Neural progenitor cell (in vitro differentiated cells): Measurements from ENCODE around the gene TNIP2. TPM values are rescaled to one million over a fixed set of nuclear protein-coding genes. Genes with fewer than 3 reads are reported as not detected.

ENCODE experiments used
- DNase-seq: peaks from one replicate; pipeline ENCODE4 v3.0.0-alpha.2; 2016; ENCODE audit warnings: low spot score
- H2AFZ ChIP-seq: fragments of 200-600 bp; sonication (generic); replicated peaks from 2 replicates; pipeline ENCODE4 v1.6.1; 2016; ENCODE audit warnings: antibody characterized with exemption
- H3F3A ChIP-seq: fragments of 200-600 bp; sonication (generic); 2 replicates; pipeline ENCODE4 v1.6.1; 2016; ENCODE audit warnings: antibody characterized with exemption, low read depth
- H3K27ac ChIP-seq: fragments of 200-600 bp; sonication (generic); 2 replicates; pipeline ENCODE4 v1.5.1; 2016; ENCODE audit warnings: mild to moderate bottlenecking
- H3K27me3 ChIP-seq: fragments of 200-600 bp; sonication (generic); 2 replicates; pipeline ENCODE4 v1.6.1; 2016; ENCODE audit warnings: mild to moderate bottlenecking, moderate library complexity
- H3K36me3 ChIP-seq: fragments of 200-600 bp; sonication (generic); 2 replicates; pipeline ENCODE4 v1.5.1; 2016
- H3K4me1 ChIP-seq: fragments of 200-600 bp; sonication (generic); 2 replicates; pipeline ENCODE4 v1.6.1; 2016; ENCODE audit warnings: mixed run types
- H3K4me2 ChIP-seq: fragments of 200-600 bp; sonication (generic); 2 replicates; pipeline ENCODE4 v1.6.1; 2016
- H3K4me3 ChIP-seq: fragments of 200-600 bp; sonication (generic); 2 replicates; pipeline ENCODE4 v1.5.1; 2016
- H3K79me2 ChIP-seq: fragments of 200-600 bp; sonication (generic); 2 replicates; pipeline ENCODE4 v1.6.1; 2016; ENCODE audit warnings: low read depth
- H3K9ac ChIP-seq: fragments of 200-600 bp; sonication (generic); 2 replicates; pipeline ENCODE4 v1.6.1; 2016
- H3K9me3 ChIP-seq: fragments of 200-600 bp; sonication (generic); 2 replicates; pipeline ENCODE4 v1.5.1; 2016; ENCODE audit warnings: low read depth
- H4K20me1 ChIP-seq: fragments of 200-600 bp; sonication (generic); 2 replicates; pipeline ENCODE4 v1.6.1; 2016; ENCODE audit warnings: low read depth
- H3K27ac Mint-ChIP-seq: 3 replicates; pipeline ENCODE4 v1.8.0; 2021; ENCODE audit warnings: mixed read lengths
- H3K27me3 Mint-ChIP-seq: 2 replicates; pipeline ENCODE4 v1.8.0; 2022; ENCODE audit warnings: low read depth, mild to moderate bottlenecking, inconsistent platforms, moderate library complexity, mixed read lengths; ENCODE audit not compliant: insufficient read depth
- H3K36me3 Mint-ChIP-seq: 3 replicates; pipeline ENCODE4 v1.8.0; 2021; ENCODE audit warnings: mixed read lengths
- H3K4me1 Mint-ChIP-seq: 3 replicates; pipeline ENCODE4 v1.8.0; 2021; ENCODE audit warnings: mixed read lengths
- H3K4me3 Mint-ChIP-seq: 3 replicates; pipeline ENCODE4 v1.8.0; 2021; ENCODE audit warnings: mild to moderate bottlenecking, moderate library complexity, mixed read lengths
- H3K9me3 Mint-ChIP-seq: 3 replicates; pipeline ENCODE4 v1.8.0; 2020; ENCODE audit warnings: mixed read lengths
- EZH2 ChIP-seq: fragments of 200-600 bp; sonication (generic); IDR thresholded peaks from 2 replicates; pipeline ENCODE4 v1.6.1; 2017; ENCODE audit warnings: antibody characterized with exemption, mild to moderate bottlenecking, moderate library complexity
- EZH2phosphoT487 ChIP-seq: fragments of 200-600 bp; sonication (generic); IDR thresholded peaks from 2 replicates; pipeline ENCODE4 v1.6.1; 2017; ENCODE audit warnings: antibody characterized with exemption
- total RNA-seq: library from RNA; depleted of rRNA; stranded (reverse); fragments of >200 nt; gene quantifications from 2 replicates; pipeline ENCODE4 v1.2.3, GENCODE V29; 2015; ENCODE audit warnings: low replicate concordance
- TF ChIP-seq, protein P1 (sequence below): fragments of 200-600 bp; sonication (generic); IDR thresholded peaks from 2 replicates; pipeline ENCODE4 v1.5.1; 2017; ENCODE audit warnings: antibody characterized with exemption, mild to moderate bottlenecking

TNIP2 gene
- total RNA-seq, 1 donor from 2014 or later: 24.5 TPM

DNA sequence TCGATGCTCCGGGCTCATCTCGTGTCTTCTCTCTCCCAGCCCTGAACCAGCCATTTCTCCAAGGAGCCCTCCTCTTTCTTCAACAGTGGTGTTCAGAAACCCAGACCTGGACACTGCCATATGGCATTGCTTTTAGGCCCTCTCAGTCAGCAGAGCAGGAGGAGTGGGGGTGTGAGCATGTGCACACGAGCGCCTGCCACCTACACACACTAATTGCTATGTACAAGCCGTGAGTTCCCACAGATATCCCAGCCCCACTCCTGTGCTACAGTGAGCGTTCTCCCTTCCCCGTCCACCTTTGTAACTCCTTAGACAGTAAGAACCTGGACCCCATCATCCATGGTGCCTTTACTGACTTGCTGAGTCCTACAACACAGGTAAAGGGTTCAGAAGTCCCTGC lies 53.8 kb downstream of the TNIP2 start:
- Histone ChIP-seq H3K4me2 (no peak overlapping the region), H3K9ac (no peak overlapping the region), H3K79me2 (no peaks in the 10 kb centered on the region), H3K27ac (no peak overlapping the region), H3K4me3 (no peak overlapping the region), H3F3A (no peaks in the 10 kb centered on the region), H3K27me3 (no peaks in the 10 kb centered on the region), H3K36me3 (peaks cover 16% of the 10 kb centered on the region), H2AFZ (no peak overlapping the region), H3K9me3 (no peaks in the 10 kb centered on the region), H4K20me1 (no peaks in the 10 kb centered on the region), H3K4me1 (no peaks in the 10 kb centered on the region)
- H3K27me3 Mint-ChIP-seq: no peaks in the 10 kb centered on the region
- H3K27ac Mint-ChIP-seq: peak overlapping the region; percentile 57
- H3K4me1 Mint-ChIP-seq: no peaks in the 10 kb centered on the region
- peaks cover 31% of the 10 kb centered on the region for H3K36me3 Mint-ChIP-seq
- no peak overlapping the region for H3K4me3 Mint-ChIP-seq
- no peak for DNase-seq
- TF ChIP-seq, protein P1, sequence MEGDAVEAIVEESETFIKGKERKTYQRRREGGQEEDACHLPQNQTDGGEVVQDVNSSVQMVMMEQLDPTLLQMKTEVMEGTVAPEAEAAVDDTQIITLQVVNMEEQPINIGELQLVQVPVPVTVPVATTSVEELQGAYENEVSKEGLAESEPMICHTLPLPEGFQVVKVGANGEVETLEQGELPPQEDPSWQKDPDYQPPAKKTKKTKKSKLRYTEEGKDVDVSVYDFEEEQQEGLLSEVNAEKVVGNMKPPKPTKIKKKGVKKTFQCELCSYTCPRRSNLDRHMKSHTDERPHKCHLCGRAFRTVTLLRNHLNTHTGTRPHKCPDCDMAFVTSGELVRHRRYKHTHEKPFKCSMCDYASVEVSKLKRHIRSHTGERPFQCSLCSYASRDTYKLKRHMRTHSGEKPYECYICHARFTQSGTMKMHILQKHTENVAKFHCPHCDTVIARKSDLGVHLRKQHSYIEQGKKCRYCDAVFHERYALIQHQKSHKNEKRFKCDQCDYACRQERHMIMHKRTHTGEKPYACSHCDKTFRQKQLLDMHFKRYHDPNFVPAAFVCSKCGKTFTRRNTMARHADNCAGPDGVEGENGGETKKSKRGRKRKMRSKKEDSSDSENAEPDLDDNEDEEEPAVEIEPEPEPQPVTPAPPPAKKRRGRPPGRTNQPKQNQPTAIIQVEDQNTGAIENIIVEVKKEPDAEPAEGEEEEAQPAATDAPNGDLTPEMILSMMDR: no peak
- no peak for TF ChIP-seq EZH2phosphoT487
- no peak for TF ChIP-seq EZH2
- no peaks in the 10 kb centered on the region for H3K9me3 Mint-ChIP-seq

DNA sequence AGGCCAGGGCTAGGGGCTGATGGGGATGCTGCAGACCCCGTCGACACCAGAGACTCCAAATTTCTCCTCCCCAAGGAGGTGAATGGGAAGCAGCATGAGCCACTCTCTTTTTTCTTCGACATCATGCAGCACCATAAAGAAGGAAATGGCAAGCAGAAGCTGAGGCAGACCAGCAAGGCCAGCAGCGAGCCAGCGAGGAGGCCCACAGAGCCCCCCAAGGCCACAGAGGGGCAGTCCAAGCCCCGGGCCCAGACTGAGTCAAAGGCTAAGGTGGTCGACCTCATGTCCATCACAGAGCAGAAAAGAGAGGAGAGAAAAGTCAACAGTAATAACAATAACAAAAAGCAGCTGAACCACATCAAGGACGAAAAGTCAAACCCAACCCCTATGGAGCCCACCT lies 56.1 kb downstream of the TNIP2 start:
- peaks cover 36% of the 10 kb centered on the region for H3K36me3 Mint-ChIP-seq
- no peak overlapping the region for H3K27ac Mint-ChIP-seq
- no peaks in the 10 kb centered on the region for H3F3A ChIP-seq
- peaks cover 13% of the 10 kb centered on the region for H3K36me3 ChIP-seq
- no peaks in the 10 kb centered on the region for H3K27me3 ChIP-seq
- no peaks in the 10 kb centered on the region for H3K79me2 ChIP-seq
- no peaks in the 10 kb centered on the region for H3K27me3 Mint-ChIP-seq
- no peak overlapping the region for H3K4me2 ChIP-seq
- no peak overlapping the region for H3K4me3 Mint-ChIP-seq
- no peak for DNase-seq
- H2AFZ ChIP-seq: no peak overlapping the region
- H3K9me3 ChIP-seq: no peaks in the 10 kb centered on the region
- H3K4me1 Mint-ChIP-seq: no peaks in the 10 kb centered on the region
- no peak overlapping the region for H3K27ac ChIP-seq
- no peaks in the 10 kb centered on the region for H3K4me1 ChIP-seq
- H3K4me3 ChIP-seq: no peak overlapping the region
- TF ChIP-seq EZH2phosphoT487 (no peak), EZH2 (no peak)
- TF ChIP-seq, protein P1: no peak
- H4K20me1 ChIP-seq: no peaks in the 10 kb centered on the region
- H3K9me3 Mint-ChIP-seq: no peaks in the 10 kb centered on the region
- no peak overlapping the region for H3K9ac ChIP-seq

DNA sequence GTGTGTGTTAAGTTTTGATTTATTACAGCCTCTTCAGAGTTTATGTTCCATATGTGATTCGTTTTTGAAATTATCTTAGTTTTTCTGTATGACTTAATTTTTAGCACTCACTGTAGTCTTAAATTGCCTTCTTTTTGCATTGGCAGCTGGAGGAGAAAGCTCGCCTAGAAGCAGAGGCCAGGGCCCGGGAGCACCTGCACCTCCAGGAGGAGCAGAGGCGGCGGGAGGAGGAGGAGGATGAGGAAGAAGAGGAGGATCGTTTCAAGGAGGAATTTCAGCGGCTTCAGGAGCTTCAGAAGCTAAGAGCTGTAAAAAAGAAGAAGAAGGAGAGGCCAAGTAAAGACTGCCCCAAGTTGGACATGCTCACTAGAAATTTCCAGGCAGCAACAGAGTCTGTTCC lies 56.6 kb downstream of the TNIP2 start:
- Histone ChIP-seq H3K4me2 (no peak overlapping the region), H3K27ac (no peak overlapping the region), H3K79me2 (no peaks in the 10 kb centered on the region), H3K9ac (no peak overlapping the region), H3K4me1 (no peaks in the 10 kb centered on the region), H3F3A (no peaks in the 10 kb centered on the region), H3K36me3 (peaks cover 11% of the 10 kb centered on the region), H2AFZ (no peak overlapping the region), H3K4me3 (no peak overlapping the region), H4K20me1 (no peaks in the 10 kb centered on the region), H3K27me3 (no peaks in the 10 kb centered on the region), H3K9me3 (no peaks in the 10 kb centered on the region)
- no peak overlapping the region for H3K4me3 Mint-ChIP-seq
- no peaks in the 10 kb centered on the region for H3K9me3 Mint-ChIP-seq
- DNase-seq: no peak
- no peaks in the 10 kb centered on the region for H3K4me1 Mint-ChIP-seq
- H3K36me3 Mint-ChIP-seq: peaks cover 36% of the 10 kb centered on the region
- TF ChIP-seq, protein P1: no peak
- TF ChIP-seq EZH2 (no peak), EZH2phosphoT487 (no peak)
- no peak overlapping the region for H3K27ac Mint-ChIP-seq
- H3K27me3 Mint-ChIP-seq: no peaks in the 10 kb centered on the region
